B cell (primary cell): Measurements from ENCODE around the gene PCDH9.

ENCODE experiments used
- CTCF ChIP-seq: fragments of 200-600 bp; IDR thresholded peaks from one replicate; pipeline ENCODE4 v1.8.0; 2022; ENCODE audit warnings: antibody characterized with exemption, mild to moderate bottlenecking
- EZH2 ChIP-seq: IDR thresholded peaks from 2 replicates; pipeline ENCODE4 v1.6.1; 2012; ENCODE audit warnings: borderline replicate concordance, low read depth, mild to moderate bottlenecking, moderate library complexity, low read length; ENCODE audit not compliant: insufficient read depth, poor library complexity, severe bottlenecking

- TF ChIP-seq CTCF = no peak
- TF ChIP-seq EZH2 = no peak
These were observed 142.6 kb downstream of the PCDH9 start for GRCh38 chr13:67087527-67087926.
